Kidney epithelial cell (primary cell): ENCODE results near the gene ONECUT1. TPM values are rescaled to one million over a fixed set of nuclear protein-coding genes. Genes with fewer than 3 reads are reported as not detected.

ENCODE experiments used
- DNase-seq: peaks from one replicate; pipeline ENCODE4 v3.0.0-alpha.2; 2010; ENCODE audit warnings: low read depth
- H3K27me3 ChIP-seq: 2 replicates; pipeline ENCODE4 v1.6.0; 2011; ENCODE audit warnings: low read length; ENCODE audit not compliant: control insufficient read depth, insufficient read depth
- H3K36me3 ChIP-seq: 2 replicates; pipeline ENCODE4 v1.5.1; 2011; ENCODE audit warnings: low read length; ENCODE audit not compliant: control insufficient read depth, insufficient read depth
- H3K4me3 ChIP-seq: 2 replicates; pipeline ENCODE4 v1.5.1; 2011; ENCODE audit warnings: low read depth, mild to moderate bottlenecking, control low read depth, low read length
- CTCF ChIP-seq: IDR thresholded peaks from 2 replicates; pipeline ENCODE4 v1.5.1; 2011; ENCODE audit warnings: mild to moderate bottlenecking, moderate library complexity, low read length, control low read depth, inconsistent platforms; ENCODE audit not compliant: insufficient read depth, poor library complexity, severe bottlenecking
- total RNA-seq: library from RNA; depleted of rRNA; stranded (reverse); fragments of >200 nt; gene quantifications from 2 replicates; pipeline ENCODE4 v1.2.3, GENCODE V29; 2015

Gene ONECUT1
- total RNA-seq, 1 donor from 2014 or later = not detected

- H3K4me3 ChIP-seq = no peak overlapping the region
- no peaks in the 10 kb centered on the region for H3K27me3 ChIP-seq
- no peaks in the 10 kb centered on the region for H3K36me3 ChIP-seq
- no peak for TF ChIP-seq CTCF
- no peak for DNase-seq
Measured at GRCh38 chr15:52732551-52732950, 57.6 kb downstream of the ONECUT1 start.

- H3K4me3 ChIP-seq = no peak overlapping the region
- H3K27me3 ChIP-seq = no peaks in the 10 kb centered on the region
- no peak for TF ChIP-seq CTCF
- DNase-seq = no peak
- no peaks in the 10 kb centered on the region for H3K36me3 ChIP-seq
Measured at GRCh38 chr15:52731732-52732470, 58.2 kb downstream of the ONECUT1 start.

GRCh38 chr15:52731004-52731403 lies 59.1 kb downstream of the ONECUT1 start:
- no peak for DNase-seq

GRCh38 chr15:52730594-52730993 lies 59.5 kb downstream of the ONECUT1 start:
- no peak for DNase-seq
- no peak overlapping the region for H3K4me3 ChIP-seq
- no peaks in the 10 kb centered on the region for H3K27me3 ChIP-seq
- TF ChIP-seq CTCF = no peak
- no peaks in the 10 kb centered on the region for H3K36me3 ChIP-seq

More at GRCh38 chr15:52731004-52731403, 59.1 kb downstream of the ONECUT1 start:
- no peak for TF ChIP-seq CTCF
- H3K4me3 ChIP-seq = no peak overlapping the region
- H3K27me3 ChIP-seq = no peaks in the 10 kb centered on the region
- H3K36me3 ChIP-seq = no peaks in the 10 kb centered on the region

GRCh38 chr15:52730173-52730572 lies 60.0 kb downstream of the ONECUT1 start:
- no peak for DNase-seq
- TF ChIP-seq CTCF = no peak
- Histone ChIP-seq H3K4me3 (no peak overlapping the region), H3K27me3 (no peaks in the 10 kb centered on the region), H3K36me3 (no peaks in the 10 kb centered on the region)

GRCh38 chr15:52728899-52729298 lies 61.2 kb downstream of the ONECUT1 start:
- no peak for TF ChIP-seq CTCF
- H3K4me3 ChIP-seq = no peak overlapping the region
- no peaks in the 10 kb centered on the region for H3K27me3 ChIP-seq
- H3K36me3 ChIP-seq = no peaks in the 10 kb centered on the region
- no peak for DNase-seq
